GM21528 (cell line): Measurements from ENCODE around the gene EXOC6B.
A peak's percentile ranks its signal among the peaks of the same experiment; 100 is the strongest.

Experiments
- ATAC-seq: cut with Tn5 transposase; IDR thresholded peaks from one replicate; pipeline ENCODE4 v1.9.1; 2021; ENCODE audit warnings: mild to moderate bottlenecking, moderate library complexity; ENCODE audit not compliant: unreplicated experiment, low FRiP score

EXOC6B gene

DNA sequence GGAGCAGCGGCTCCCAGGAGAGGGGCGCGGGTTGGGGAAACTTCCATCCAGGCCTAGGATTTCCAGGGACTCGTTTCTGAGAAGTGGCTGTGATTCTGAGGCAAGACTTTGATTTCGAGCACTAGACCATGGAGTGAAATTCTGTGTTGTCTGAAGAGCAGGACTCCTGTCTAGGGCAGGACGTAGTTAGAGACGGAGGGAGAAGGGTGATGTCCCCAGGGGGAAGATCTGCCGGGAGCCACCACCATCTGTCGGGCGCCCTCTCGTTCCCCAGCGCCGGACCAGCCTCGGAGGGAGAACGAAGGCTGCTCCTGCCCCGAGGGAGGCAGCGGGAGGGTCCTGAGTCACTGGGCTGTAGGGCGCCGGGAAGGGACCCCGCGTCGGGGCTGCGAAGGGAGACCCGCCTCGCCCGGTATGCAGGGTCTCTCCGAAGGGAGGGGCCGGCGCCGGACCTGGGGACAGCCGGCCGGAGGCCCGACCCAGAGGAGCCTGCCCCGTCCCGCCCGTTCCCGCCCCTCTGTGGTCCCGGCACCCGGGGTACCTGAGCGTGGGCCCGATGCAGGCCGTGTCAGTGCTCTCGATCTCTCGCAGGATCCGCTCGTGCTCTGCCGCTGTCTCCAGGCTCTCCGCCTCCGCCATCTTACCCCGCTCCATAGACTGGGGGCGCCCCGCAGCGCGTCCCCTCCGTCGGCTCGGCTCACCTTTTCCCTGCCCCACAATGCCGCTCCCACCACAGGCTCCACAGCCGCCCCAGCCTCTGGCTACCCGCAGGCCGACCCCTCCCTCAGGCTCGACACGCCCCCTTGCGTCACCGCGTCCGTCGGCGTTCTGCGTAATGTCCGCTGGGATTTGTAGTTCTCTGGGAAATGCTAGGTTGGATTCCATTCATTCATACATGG is at the start of gene EXOC6B:
EXOC6B (minus strand) TSS at position 777 of the 899 bp plus-strand sequence.
- ATAC-seq, result peak; percentile 95

- no peak for ATAC-seq
Observed at GRCh38 chr2:72871880-72872279, 46.0 kb upstream of the EXOC6B start.

DNA sequence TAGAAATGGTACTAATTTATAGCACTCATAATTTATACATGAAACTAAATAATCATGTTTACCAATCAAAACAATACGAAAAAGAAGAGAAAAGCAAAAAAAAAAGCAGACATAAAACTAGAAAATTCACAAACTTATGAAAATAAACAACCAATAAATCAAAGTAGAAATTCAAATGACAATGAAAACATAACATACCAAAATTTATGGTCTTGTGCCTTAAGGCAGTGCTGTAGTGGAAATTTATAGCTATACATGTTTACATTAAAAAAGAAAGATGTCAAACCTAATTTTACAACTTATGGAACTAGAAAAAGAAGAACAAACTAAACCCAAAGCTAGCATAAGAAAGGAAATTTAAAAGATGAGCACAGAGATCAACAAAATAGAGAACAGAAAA is 45.2 kb upstream of the EXOC6B start:
- no peak for ATAC-seq

GRCh38 chr2:72864500-72864899 is 38.7 kb upstream of the EXOC6B start:
- no peak for ATAC-seq

DNA sequence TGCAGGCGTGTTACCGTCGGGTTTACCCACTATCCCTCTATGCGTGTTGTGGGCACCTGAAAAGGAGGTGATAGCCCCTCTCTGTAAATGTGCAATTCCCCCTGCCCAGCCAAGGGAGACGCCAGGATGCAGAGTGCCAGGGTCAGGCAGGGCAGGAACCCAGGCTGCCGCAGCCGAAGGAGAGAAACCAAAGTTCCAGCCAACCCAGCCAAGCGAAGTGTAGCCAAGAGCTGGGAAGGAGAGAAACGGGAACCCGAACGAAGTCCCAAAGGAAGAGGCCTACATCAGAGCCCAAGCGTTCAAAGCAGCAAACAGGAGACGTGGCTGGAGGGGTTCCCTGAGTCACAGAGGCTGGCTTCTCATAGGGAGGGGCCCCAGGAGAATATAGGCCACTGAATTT is 37.2 kb upstream of the EXOC6B start:
- no peak for ATAC-seq

DNA sequence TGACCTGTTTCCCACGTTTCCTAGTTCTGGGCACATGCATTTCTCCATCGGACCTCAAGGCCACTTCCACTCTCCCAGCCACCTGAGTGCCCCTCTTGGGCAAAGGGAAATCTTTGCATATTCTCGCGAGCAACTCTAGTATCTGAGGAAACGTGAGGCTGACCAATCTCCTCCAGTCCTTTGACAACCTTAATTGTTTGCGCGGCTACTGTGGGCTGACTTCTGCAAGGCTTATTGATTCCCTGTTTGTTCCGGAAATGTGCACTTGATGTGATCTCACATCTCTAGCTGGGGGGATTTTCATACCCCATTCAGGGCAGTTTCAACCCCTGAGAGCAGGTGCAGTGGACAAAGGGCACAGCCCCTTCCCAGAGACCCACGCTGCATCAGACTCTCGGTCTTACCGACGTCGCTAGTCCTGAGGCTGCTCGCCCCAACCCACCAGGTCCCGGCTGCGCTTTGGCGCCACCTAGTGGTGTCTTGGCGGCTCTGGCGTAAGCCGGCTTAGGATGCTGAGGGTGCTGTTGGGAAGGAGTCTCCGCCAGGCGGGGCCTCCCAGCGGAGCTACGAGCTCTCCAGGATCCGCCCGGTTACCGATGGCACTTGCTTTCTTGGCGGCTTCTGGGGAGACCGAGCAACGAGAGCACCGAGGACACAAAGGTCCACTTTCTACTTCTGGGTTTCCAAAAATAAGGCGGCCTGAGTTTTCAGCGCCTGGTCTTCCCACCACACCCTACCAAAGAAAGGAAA is 36.6 kb upstream of the EXOC6B start:
- peak; percentile 93 for ATAC-seq

DNA sequence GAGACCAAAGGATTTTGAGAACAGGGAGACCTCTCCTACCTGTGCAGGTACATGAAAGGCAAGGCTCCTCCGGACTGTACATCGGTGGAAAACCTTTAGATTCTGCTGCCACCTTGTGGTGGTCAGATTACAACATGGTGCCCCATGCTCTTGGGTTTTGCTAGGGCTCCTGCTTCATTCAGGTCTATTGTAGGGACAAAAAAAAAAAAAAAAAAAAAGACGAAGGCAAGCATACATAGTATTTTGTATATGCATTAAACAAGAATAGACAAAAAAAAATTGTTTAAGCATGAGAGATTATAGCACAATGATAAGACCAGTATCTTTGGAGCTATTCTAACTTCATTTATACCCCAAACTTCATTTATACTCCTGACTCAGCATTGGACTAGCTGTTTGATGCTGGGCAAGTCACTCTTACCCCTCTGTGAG is 34.0 kb upstream of the EXOC6B start:
- no peak for ATAC-seq

DNA sequence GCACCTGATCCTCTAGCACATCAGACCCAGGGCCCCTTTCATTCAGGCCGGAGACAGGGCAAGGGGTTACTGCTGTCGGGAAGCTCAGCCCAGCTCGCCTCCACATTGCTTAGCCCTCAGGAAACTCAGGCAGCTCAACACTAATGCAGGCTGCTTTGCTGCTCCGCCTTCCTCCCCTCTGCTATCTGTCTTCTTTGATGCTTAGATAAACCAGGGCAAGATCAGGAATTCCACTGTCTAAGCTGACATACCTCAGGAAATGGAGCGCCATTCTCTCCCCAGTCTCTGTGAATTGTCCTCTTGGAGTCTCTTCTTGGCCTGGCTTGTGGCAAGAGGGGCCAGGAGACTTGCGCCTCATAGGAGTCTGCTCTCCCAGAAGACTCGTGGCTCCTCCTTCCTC is 25.5 kb upstream of the EXOC6B start:
- ATAC-seq, result no peak

- ATAC-seq, result no peak
Observed at GRCh38 chr2:72849138-72849462, 23.3 kb upstream of the EXOC6B start.

DNA sequence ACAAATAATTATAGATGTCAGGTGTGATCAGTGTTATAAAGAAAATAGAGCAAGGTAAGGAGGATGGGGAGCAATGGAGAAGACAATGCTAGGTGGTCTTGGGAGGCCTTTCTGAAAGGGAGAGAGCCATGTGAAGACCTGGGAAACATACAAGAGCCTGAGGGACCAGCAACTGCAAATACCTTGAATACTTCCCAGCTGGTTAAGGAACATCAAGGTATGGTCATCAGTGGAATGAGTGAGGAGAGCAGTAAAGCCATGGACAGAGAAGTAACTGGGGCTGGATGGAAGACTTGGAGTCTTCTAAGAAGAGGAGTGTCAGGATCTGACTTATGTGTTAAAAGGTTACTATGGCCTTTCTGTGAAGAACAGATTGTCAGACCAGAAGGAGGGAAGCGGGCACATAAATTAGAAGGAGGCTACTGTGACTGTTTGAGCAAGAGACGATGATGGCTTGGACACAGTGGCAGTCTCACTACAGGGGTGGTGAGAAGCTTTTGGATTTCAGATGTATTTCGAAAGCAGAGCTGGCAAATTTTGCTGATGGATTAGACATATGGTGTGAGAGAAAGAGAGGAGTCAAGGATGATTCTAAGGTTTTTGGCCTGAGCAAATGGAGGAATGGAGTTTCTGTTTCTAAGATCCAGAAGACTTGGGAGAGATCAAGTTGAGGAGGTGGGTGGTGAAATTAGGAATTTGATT is 22.8 kb upstream of the EXOC6B start:
- ATAC-seq, result no peak

- ATAC-seq, result no peak
Observed at GRCh38 chr2:72847534-72848315, 21.9 kb upstream of the EXOC6B start.

- ATAC-seq, result peak; percentile 89
Observed at GRCh38 chr2:72846171-72847095, 20.6 kb upstream of the EXOC6B start.

DNA sequence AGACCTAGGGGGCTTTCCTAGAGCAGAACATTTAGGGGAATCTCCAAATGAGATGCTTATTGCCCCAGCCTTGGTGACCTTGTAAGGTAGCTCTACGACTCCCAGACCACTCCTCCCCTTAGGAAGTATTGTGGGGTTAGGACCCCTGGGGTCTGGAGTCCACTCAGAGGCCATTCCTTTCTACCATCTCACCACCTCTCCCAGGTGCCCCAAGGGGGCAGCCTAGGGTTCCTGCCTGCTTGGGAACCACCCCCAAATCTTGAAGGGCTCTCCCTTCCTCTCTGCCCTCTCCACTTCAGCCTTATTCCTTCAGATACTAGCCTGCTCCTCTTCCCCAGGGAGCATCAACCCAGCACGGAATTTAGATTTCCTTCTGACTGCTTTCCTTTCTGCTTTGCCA is 17.5 kb upstream of the EXOC6B start:
- no peak for ATAC-seq

GRCh38 chr2:72841462-72842125 is 15.8 kb upstream of the EXOC6B start:
- ATAC-seq, result no peak

GRCh38 chr2:72840066-72840465 is 14.2 kb upstream of the EXOC6B start:
- no peak for ATAC-seq

DNA sequence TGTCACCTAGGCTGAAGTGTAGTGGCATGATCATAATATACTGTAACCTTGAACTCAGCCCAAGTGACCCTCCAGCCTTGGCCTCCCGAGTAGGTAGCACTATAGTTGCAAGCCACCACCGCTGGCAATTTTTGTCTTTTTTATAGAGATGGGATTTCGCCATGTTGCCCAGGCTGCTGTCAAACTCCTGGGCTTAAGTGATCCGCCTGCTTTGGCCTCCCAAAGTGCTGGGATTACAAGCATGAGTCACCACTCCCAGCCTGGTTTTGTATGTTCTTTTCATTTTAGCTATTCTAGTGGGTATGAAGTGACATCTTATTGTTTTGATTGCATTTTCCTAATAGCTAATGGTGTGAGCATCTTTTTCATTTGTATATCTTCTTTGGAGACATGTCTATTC is 11.3 kb upstream of the EXOC6B start:
- no peak for ATAC-seq

- ATAC-seq, result no peak
Observed at GRCh38 chr2:72835403-72835802, 9.6 kb upstream of the EXOC6B start.

DNA sequence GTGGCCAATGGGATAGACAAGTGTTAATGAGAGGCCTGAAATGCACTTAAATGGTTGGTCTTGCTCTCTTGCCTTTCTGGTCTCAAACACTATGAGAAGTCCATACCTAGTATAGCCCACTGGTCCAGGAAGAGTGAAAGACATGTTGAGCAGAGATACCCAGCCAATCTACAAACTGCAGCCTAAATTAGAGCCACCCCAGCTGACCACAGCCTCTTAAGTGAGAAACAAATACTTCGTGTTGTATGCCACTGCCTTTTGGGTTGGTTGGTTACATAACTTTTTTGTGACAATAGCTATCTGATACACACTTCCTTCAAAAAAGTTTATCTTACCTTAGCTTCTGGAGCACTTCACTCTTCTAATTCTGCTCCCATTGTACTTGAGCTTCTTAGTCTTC is 8.8 kb upstream of the EXOC6B start:
- ATAC-seq, result no peak
